Stomach (tissue), 4 donors: Measurements from ENCODE around the gene GP2.

Experiments used
- EP300 ChIP-seq: sonication (generic); formaldehyde crosslinking; IDR thresholded peaks from one replicate; pipeline ENCODE4 v1.6.1; 2017; ENCODE audit warnings: antibody characterized with exemption
- POLR2A ChIP-seq, 4 donors: fragments of 450-650 bp; IDR thresholded peaks; one replicate each; pipeline ENCODE4 v1.6.1; 2016; ENCODE audit warnings: antibody characterized with exemption in 4 of 4, control low read depth in 2 of 4, mild to moderate bottlenecking in 1 of 4, moderate library complexity in 1 of 4
- POLR2AphosphoS5 ChIP-seq, 3 donors: sonication (generic); formaldehyde crosslinking; IDR thresholded peaks; one replicate each; pipeline ENCODE4 v1.6.1; 2016; ENCODE audit warnings: antibody characterized with exemption in 3 of 3
- TF ChIP-seq, protein P1 (sequence below), 7 experiments: fragments of 450-650 bp in 4 of 7; fragments of 200-600 bp in 3 of 7; sonication (generic) in 3 of 7; IDR thresholded peaks; one replicate each; pipeline ENCODE4 v1.5.1; 2016 to 2019; ENCODE audit warnings: antibody characterized with exemption in 7 of 7, control low read depth in 2 of 7, mild to moderate bottlenecking in 1 of 7

DNA sequence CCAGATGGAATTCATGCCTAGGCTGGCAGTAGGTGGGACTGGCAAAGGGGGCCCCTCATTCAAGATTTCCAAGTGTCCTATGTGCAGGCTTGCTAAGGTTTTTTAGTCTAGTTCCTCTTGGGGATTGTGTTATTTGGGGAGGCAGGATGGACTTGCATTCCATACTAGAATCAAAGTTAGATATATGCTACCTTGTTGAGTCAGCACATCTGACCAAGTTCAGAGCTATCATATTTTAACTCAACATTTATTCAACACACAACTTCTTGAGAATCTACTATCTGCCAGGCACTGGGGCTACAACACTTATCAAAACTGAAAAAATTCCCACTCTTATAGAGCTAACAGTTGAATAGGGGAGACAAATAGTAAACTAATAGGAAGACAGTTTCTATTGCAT is 6.7 kb downstream of the GP2 start:
- no peak for TF ChIP-seq POLR2A (IDR thresholded peaks at IDR 0.05)
- TF ChIP-seq, protein P1, sequence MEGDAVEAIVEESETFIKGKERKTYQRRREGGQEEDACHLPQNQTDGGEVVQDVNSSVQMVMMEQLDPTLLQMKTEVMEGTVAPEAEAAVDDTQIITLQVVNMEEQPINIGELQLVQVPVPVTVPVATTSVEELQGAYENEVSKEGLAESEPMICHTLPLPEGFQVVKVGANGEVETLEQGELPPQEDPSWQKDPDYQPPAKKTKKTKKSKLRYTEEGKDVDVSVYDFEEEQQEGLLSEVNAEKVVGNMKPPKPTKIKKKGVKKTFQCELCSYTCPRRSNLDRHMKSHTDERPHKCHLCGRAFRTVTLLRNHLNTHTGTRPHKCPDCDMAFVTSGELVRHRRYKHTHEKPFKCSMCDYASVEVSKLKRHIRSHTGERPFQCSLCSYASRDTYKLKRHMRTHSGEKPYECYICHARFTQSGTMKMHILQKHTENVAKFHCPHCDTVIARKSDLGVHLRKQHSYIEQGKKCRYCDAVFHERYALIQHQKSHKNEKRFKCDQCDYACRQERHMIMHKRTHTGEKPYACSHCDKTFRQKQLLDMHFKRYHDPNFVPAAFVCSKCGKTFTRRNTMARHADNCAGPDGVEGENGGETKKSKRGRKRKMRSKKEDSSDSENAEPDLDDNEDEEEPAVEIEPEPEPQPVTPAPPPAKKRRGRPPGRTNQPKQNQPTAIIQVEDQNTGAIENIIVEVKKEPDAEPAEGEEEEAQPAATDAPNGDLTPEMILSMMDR (IDR thresholded peaks at IDR 0.05) = no peak
- no peak for TF ChIP-seq POLR2AphosphoS5 (IDR thresholded peaks at IDR 0.05)
- no peak for TF ChIP-seq EP300
